Measurements from ENCODE around the gene PADI3.
"Not testable (repeated sequence)": the region's sequence is repeated elsewhere in the genome, so short reads cannot be mapped to it uniquely, and the experiment has no call there.

PADI3 gene

GRCh38 chr1:17305576-17306095 is 56.7 kb downstream of the PADI3 start:
- DNase-seq: no peak

DNA sequence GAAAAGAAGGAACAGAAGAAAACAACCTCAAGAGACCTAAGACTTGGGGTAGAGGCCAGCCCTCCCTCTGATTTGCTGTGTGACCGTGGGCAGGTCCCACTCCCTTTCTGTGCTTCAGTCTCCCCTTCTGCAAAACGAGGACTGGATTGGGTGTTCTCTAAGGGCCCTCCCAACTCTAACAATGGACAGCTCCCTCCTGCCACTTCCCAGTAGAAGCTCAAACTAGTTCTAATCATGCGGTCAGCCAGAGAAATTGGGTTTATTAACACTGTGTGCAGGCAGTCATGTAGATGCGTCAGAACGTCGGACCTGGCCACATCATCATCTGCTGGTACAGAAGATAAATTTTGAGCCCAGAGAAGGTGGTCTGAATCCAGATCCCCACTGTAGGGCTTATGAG is 57.5 kb downstream of the PADI3 start:
- DNase-seq: no peak

DNA sequence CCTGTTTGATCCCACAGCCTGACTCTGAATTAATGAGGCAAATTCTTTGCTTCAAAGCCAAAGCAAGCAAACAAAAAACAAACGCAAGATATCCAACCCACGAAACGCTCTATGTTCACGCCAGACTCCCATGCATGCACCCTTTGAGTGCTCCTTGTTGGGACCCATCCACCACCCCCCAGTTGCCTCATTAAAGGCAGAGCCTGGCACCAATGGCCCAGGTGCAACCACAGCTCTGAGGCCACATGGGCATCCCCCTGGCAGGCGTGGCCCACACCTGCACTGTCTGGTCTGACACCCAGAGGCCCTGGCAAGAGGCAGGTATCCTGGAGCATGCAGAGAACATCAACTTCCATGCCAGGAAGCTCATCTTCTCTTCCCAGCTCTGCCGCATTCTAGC is 58.0 kb downstream of the PADI3 start:
- no peak for DNase-seq

DNA sequence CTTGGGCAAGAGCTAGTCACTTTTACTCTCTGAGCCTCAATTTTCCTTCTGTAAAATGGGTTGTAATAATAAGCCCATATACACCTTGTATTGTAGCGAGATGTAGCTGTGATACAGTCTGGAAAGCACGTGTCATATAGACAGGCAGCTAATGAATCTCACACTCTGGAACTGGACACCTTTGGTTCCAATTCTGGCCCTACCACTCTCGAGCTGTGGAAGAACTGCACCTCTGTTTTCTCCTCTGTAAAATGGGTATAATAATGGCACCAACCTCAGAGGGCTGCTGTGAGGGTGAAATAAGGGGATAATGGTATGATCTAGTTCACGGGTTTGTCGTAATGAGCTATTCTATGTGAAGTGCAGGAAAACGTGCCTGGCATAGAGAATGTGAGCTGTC is 58.4 kb downstream of the PADI3 start:
- DNase-seq: no peak

DNA sequence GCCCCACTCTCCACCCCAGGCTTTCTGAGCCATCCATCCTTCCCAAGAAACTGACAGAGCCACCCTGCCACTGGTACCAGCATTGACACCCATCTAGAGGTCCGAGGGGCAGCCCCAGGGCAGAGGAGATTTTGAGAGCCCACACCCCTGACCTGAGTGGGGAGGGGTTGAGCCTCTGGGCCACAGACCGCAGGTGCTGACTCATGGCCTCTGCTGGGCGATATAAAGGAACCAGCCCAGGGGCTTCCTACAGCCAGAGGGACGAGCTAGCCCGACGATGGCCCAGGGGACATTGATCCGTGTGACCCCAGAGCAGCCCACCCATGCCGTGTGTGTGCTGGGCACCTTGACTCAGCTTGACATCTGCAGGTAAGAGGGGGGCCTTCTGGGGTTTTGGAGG is 59.0 kb downstream of the PADI3 start, which contains the start of gene PADI4:
Gene PADI4, plus strand, starts transcription at position 252 of the 400 bp plus-strand sequence. Its CDS starts 26 bp downstream, at position 278.
- DNase-seq: no peak

GRCh38 chr1:17308593-17308992 is 59.7 kb downstream of the PADI3 start:
- no peak for DNase-seq

DNA sequence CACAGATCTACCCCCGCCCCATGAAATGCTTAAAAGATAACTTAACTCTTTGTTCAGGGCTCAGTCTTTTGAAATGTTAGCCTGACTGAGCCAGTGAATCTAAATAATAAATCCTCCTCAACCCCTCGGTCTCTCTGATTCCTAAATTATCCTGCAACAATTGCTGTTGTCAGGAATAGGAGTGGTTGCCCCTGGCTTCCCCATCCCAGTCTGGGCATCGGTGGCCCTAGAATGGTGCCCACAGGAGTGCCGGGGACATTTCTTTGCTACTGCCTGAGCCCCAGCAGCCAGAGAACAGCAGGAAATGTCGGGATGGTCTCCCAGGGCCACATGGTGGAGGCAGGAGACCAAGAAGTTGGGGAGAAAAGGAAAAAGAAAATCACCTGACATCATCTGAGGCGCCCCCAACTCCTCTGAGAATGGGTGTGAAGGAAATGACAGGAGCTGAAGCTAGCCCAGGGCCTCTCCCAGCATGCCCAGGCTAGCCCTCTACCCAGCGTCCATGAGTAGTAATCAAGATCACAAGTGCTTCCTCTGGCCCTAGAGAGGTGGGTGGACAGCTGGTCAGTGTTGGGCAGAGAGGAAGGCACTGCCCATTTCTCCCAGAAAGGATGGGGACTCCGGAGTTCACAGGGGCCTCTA is 60.6 kb downstream of the PADI3 start:
- no peak for DNase-seq

DNA sequence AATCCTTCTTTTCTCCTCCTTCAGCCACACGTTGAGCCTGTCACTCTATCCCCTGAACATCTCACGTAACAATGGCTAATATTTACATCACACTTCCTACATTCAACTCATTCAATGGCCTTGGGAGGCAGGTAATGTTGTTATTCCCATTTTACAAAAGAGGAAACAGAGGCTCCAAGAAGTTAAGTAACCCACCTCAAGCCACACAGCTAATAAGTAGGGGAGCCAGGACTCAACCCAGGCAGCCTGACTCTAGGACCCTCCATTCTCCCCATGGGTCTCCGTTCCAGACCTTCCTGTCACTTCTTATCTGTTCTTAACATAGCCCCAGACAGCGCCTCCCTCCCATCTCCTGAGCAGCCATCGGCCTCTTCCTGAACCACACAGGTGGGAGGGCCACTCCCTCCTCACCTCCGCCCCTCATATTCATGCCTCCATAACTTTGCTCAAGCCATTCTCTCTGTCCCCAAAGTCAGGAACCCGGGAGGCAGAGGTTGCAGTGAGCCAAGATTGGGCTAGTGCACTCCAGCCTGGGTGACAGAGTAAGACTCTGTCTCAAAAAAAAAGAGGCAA is 61.3 kb downstream of the PADI3 start:
- DNase-seq: no peak

GRCh38 chr1:17313530-17314309 is 64.8 kb downstream of the PADI3 start:
- DNase-seq: no peak

DNA sequence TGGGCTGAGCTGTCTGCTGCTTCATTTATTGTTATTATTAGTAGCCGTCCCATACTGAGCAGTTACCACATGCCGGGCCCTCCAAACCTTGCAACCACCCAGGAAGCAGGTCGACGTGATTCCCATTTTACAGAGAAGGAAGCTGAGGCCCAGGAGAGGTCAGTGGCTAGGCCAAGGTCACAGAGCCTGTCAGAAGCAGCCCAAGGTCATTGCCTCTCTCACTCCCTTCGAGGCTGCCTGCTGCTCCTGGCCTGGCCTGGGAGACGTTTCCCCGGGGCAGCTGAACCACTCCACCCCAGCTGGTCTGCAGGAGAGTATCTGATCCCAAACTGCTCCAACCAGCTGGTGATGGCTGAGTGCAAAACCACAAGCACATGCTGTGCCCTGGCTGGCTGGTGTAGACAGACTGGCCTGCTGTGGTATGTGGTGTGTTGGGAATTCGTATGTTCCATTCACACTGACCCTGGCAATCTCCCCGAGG is 65.6 kb downstream of the PADI3 start:
- no peak for DNase-seq

GRCh38 chr1:17315542-17316130 is 66.7 kb downstream of the PADI3 start:
- no peak for DNase-seq

DNA sequence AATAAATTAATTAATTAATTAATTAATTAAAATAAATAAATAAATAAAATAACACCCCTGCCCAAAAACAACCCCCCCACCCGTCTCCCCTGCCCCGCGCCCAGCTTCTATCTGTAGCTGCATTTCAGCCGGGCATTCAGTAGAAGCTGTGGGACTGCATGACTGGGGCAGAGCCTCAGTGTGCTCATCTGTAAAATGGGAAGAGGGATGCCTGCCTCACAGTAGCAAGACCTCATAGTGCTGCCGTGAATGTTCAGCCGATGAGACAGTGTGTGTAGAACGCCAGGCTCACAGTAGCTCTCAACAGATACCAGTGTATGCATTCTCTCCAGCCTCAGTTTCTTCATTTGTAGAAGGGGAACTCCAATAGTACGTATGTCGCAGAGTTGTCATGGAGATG is 67.8 kb downstream of the PADI3 start:
- DNase-seq: no peak

DNA sequence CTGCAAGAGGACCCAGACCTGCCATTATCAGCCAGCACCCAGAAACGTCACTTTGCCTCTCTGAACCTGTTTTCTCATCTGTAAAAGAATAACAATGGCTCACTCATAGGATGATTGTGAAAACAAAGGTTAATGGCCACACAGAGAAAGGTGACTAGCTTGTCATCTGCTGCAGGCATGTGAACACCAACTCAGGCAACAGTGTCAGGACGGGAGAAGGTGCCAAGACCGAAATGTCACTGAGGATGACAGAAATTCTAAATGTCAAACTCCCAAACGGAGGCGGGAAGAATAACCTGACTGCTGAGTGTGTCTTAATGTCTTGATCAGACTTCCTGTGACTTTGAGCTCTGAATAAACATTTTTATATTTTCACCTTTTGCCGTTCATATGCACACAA is 69.4 kb downstream of the PADI3 start:
- no peak for DNase-seq

- DNase-seq: no peak
Observed at GRCh38 chr1:17319561-17320350, 70.9 kb downstream of the PADI3 start.

DNA sequence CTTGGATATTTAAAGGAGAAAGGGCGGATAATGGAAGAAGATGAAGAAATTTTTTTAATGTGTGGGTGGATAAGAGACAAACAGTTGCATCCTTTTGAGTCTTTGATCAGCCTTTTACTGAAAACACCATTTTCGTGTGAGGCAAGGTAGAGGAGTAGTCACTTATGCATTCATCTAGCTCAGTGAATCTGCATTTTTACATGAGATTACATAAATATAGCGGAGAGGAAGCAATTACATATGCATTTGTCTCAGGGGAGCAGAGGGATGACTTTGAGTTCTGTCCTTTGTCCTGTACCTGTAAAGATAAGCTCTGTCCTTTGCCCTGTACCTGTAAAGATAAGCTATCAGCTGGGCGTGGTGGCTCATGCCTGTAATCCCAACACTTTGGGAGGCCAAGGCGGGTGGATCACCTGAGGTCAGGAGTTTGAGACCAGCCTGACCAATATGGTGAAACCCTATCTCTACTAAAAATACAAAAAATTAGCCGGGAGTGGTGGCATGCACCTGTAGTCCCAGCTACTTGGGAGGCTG is 73.0 kb downstream of the PADI3 start:
- DNase-seq: not testable (repeated sequence)

GRCh38 chr1:17328855-17329254 is 80.0 kb downstream of the PADI3 start:
- no peak for DNase-seq

GRCh38 chr1:17329610-17330009 is 80.7 kb downstream of the PADI3 start:
- DNase-seq: no peak

DNA sequence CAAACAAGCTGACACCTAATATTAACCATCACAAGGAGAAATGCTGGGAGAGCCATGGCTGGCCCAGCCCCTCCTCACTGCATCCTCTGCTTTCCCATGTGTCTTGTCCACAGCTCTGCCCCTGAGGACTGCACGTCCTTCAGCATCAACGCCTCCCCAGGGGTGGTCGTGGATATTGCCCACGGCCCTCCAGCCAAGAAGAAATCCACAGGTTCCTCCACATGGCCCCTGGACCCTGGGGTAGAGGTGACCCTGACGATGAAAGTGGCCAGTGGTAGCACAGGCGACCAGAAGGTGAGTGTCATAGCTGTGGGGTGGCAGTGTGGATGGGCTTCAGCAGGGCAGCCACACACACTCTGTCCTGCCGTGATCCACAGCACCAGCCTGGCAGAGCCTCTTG is 82.0 kb downstream of the PADI3 start:
- no peak for DNase-seq

GRCh38 chr1:17333081-17333480 is 84.2 kb downstream of the PADI3 start:
- DNase-seq: no peak

Data from CD4-positive, alpha-beta T cell treated with Interleukin-4 for 4 hours (primary cell).